Endodermal cell (in vitro differentiated cells): ENCODE measurements around the gene SHISA9. TPM values are rescaled to one million over a fixed set of nuclear protein-coding genes. Genes with fewer than 3 reads are reported as not detected.
A peak's percentile ranks its signal among the peaks of the same experiment; 100 is the strongest.

ENCODE experiments used
- DNase-seq: peaks from one replicate; pipeline ENCODE4 v3.0.0-alpha.2; 2017
- H3K27ac ChIP-seq: 2 replicates; pipeline ENCODE4 v1.5.1; 2013; ENCODE audit warnings: mild to moderate bottlenecking, low read depth, low read length, moderate library complexity
- H3K27me3 ChIP-seq: 2 replicates; pipeline ENCODE4 v1.6.1; 2013; ENCODE audit warnings: mild to moderate bottlenecking, low read length, moderate library complexity; ENCODE audit not compliant: insufficient read depth, control insufficient read depth, poor library complexity, severe bottlenecking
- H3K36me3 ChIP-seq: 2 replicates; pipeline ENCODE4 v1.7.0; 2013; ENCODE audit warnings: mild to moderate bottlenecking, low read length, moderate library complexity; ENCODE audit not compliant: control insufficient read depth, insufficient read depth
- H3K4me1 ChIP-seq: one replicate; pipeline ENCODE4 v1.7.0; 2013; ENCODE audit warnings: low read length; ENCODE audit not compliant: control insufficient read depth, insufficient read depth
- H3K4me3 ChIP-seq: 2 replicates; pipeline ENCODE4 v1.5.1; 2013; ENCODE audit warnings: mild to moderate bottlenecking, low read length, moderate library complexity
- H3K9ac ChIP-seq: 2 replicates; pipeline ENCODE4 v1.6.1; 2013; ENCODE audit warnings: mild to moderate bottlenecking, low read length, moderate library complexity; ENCODE audit not compliant: poor library complexity, severe bottlenecking; ENCODE audit errors: extremely low read depth
- H3K9me3 ChIP-seq: 2 replicates; pipeline ENCODE4 v1.6.1; 2013; ENCODE audit warnings: mild to moderate bottlenecking, low read length, moderate library complexity; ENCODE audit not compliant: control insufficient read depth
- H3K27ac Mint-ChIP-seq: 2 replicates; pipeline ENCODE4 v1.8.0; 2020; ENCODE audit warnings: mixed read lengths
- H3K27me3 Mint-ChIP-seq: 2 replicates; pipeline ENCODE4 v1.8.0; 2021; ENCODE audit warnings: mild to moderate bottlenecking, mixed read lengths; ENCODE audit not compliant: insufficient read depth
- H3K36me3 Mint-ChIP-seq: 2 replicates; pipeline ENCODE4 v1.8.0; 2020; ENCODE audit warnings: low read depth, mixed read lengths
- H3K4me1 Mint-ChIP-seq: 2 replicates; pipeline ENCODE4 v1.8.0; 2020; ENCODE audit warnings: mixed read lengths
- H3K4me3 Mint-ChIP-seq: 2 replicates; pipeline ENCODE4 v1.8.0; 2020; ENCODE audit warnings: mild to moderate bottlenecking, moderate library complexity, mixed read lengths
- H3K9me3 Mint-ChIP-seq: 2 replicates; pipeline ENCODE4 v1.8.0; 2020; ENCODE audit warnings: mild to moderate bottlenecking, mixed read lengths
- WGBS, 2 experiments: methylation state at CpG; one replicate each; pipeline versions ENCODE4 v1.1.5 to v1.1.7; 2013; ENCODE audit warnings: missing lambda C conversion rate in 2 of 2, mixed read lengths in 1 of 2; ENCODE audit not compliant: insufficient coverage in 1 of 2, insufficient read length in 1 of 2; 5-methylcytosine and 5-hydroxymethylcytosine counted together
- total RNA-seq, 2 donors: library from RNA; stranded (reverse); fragmentation: NEBNext Ultra II Directional in 1 of 2; extraction: Animal tissue kit (Norgen Biotek cat#: 25700) in 1 of 2; gene quantifications; 2 replicates in 1 of 2; 3 replicates in 1 of 2; pipeline ENCODE4 v1.2.1, GENCODE V29; 2021
- TF ChIP-seq, protein P1 (sequence below): fragments of 200-600 bp; sonication (generic); conservative IDR thresholded peaks from 2 replicates; pipeline ENCODE4 v1.5.0; 2021; ENCODE audit warnings: antibody characterized with exemption, mild to moderate bottlenecking

SHISA9 gene
- total RNA-seq, 2 donors from 2014 or later, result 5.2 to 27.8 TPM

DNA sequence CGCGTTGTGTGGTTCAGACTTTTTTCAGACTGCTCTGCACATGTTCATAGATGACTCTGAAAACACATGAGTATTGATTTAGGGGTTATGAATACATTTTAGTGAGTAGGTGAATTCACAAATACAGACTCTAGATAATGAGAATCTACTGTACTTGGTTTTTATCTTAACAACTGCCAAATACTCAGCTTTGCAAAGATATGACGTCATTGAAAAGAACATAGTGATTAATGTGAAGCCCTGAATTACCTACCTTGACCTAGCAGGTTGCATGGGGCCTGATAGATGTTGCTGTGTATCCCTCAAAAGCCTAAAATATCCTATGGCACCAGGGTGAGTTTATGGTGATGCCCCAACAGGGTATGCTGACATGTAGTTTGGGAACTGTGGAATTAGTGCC, 98.0 kb downstream of the SHISA9 start:
- no peaks in the 10 kb centered on the region for H3K9me3 Mint-ChIP-seq
- no peak overlapping the region for H3K27ac ChIP-seq
- no peak overlapping the region for H3K9ac ChIP-seq
- H3K4me1 Mint-ChIP-seq, result no peaks in the 10 kb centered on the region
- H3K27me3 ChIP-seq, result no peaks in the 10 kb centered on the region
- H3K4me3 Mint-ChIP-seq, result no peak overlapping the region
- DNase-seq, result no peak
- 96 to 100% methylated on average over 2 to 3 of the region's 3 CpGs for WGBS, 2 experiments
- no peaks in the 10 kb centered on the region for H3K27me3 Mint-ChIP-seq
- H3K36me3 ChIP-seq, result no peaks in the 10 kb centered on the region
- H3K36me3 Mint-ChIP-seq, result no peaks in the 10 kb centered on the region
- H3K4me1 ChIP-seq, result no peaks in the 10 kb centered on the region
- H3K9me3 ChIP-seq, result no peaks in the 10 kb centered on the region
- H3K27ac Mint-ChIP-seq, result no peak overlapping the region
- H3K4me3 ChIP-seq, result no peak overlapping the region
- TF ChIP-seq, protein P1, sequence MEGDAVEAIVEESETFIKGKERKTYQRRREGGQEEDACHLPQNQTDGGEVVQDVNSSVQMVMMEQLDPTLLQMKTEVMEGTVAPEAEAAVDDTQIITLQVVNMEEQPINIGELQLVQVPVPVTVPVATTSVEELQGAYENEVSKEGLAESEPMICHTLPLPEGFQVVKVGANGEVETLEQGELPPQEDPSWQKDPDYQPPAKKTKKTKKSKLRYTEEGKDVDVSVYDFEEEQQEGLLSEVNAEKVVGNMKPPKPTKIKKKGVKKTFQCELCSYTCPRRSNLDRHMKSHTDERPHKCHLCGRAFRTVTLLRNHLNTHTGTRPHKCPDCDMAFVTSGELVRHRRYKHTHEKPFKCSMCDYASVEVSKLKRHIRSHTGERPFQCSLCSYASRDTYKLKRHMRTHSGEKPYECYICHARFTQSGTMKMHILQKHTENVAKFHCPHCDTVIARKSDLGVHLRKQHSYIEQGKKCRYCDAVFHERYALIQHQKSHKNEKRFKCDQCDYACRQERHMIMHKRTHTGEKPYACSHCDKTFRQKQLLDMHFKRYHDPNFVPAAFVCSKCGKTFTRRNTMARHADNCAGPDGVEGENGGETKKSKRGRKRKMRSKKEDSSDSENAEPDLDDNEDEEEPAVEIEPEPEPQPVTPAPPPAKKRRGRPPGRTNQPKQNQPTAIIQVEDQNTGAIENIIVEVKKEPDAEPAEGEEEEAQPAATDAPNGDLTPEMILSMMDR, result no peak

DNA sequence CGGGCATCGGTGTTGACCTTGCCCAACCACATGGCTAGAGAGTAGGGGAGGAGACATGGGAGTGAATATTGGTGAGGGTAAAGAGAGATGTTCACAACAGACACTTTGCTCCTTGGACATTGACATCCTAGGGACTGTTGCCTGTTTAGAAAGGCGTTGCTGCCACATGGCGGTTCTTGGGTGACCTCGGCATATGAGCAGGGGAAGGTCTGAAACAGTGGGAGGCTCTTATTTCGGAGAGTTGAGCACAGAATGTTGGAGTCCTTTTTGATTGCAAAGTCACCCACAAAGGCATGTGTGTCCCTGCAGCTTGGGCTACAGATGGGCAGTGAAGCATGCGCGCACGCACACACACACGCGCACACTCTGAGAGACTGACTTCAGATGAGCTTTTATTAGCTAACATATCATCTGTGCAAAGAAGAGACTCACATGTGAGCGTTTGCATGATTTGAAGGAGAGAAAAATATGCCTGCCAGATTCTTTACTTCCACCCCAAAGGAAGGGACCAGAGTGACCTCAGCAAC, 104.4 kb downstream of the SHISA9 start:
- peaks cover 11% of the 10 kb centered on the region for H3K4me1 Mint-ChIP-seq
- H3K9me3 Mint-ChIP-seq, result no peaks in the 10 kb centered on the region
- no peak overlapping the region for H3K4me3 ChIP-seq
- H3K36me3 Mint-ChIP-seq, result no peaks in the 10 kb centered on the region
- WGBS, 2 experiments, result 92 to 93% methylated on average over 10 to 12 of the region's 12 CpGs
- H3K27me3 Mint-ChIP-seq, result no peaks in the 10 kb centered on the region
- no peak for DNase-seq
- no peak overlapping the region for H3K27ac Mint-ChIP-seq
- H3K27me3 ChIP-seq, result no peaks in the 10 kb centered on the region
- H3K4me3 Mint-ChIP-seq, result no peak overlapping the region
- TF ChIP-seq, protein P1, result no peak
- H3K4me1 ChIP-seq, result no peaks in the 10 kb centered on the region
- no peaks in the 10 kb centered on the region for H3K36me3 ChIP-seq
- H3K9ac ChIP-seq, result no peak overlapping the region
- no peaks in the 10 kb centered on the region for H3K9me3 ChIP-seq
- no peak overlapping the region for H3K27ac ChIP-seq

DNA sequence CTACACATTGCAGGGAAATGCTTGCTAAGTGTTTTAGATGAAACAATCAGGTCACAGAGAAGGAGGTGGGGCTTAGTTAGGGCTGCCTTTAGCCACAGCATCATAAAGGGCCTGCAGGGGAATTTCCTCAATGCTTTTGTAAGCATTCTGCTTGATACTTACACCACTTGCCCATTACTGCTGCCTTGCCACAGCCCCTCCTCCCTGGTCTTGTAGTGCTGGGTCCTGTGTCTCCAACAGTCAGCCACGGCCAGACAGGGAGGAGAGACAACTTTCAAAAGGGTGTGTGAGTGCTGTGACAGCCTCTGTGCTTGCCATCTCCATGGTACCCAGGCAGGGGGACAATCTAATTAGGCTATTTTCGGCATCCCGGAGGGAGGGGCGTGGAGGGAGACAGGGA, 111.2 kb downstream of the SHISA9 start:
- H3K4me1 ChIP-seq, result no peaks in the 10 kb centered on the region
- TF ChIP-seq, protein P1, result no peak
- Mint-ChIP-seq H3K36me3 (no peaks in the 10 kb centered on the region), H3K27me3 (no peaks in the 10 kb centered on the region), H3K4me1 (peaks cover 33% of the 10 kb centered on the region), H3K27ac (no peak overlapping the region), H3K9me3 (no peaks in the 10 kb centered on the region), H3K4me3 (no peak overlapping the region)
- 30 to 76% methylated on average over 2 to 4 of the region's 4 CpGs for WGBS, 2 experiments
- peak; percentile 65 for DNase-seq
- H3K27me3 ChIP-seq, result no peaks in the 10 kb centered on the region
- no peak overlapping the region for H3K4me3 ChIP-seq
- H3K36me3 ChIP-seq, result no peaks in the 10 kb centered on the region
- H3K9me3 ChIP-seq, result no peaks in the 10 kb centered on the region
- no peak overlapping the region for H3K27ac ChIP-seq
- H3K9ac ChIP-seq, result no peak overlapping the region
